HG02870 (cell line): ENCODE data around the gene FBN1.

ENCODE experiments used
- ATAC-seq: cut with Tn5 transposase; IDR thresholded peaks from one replicate; pipeline ENCODE4 v1.9.1; 2021; ENCODE audit warnings: mild to moderate bottlenecking, moderate library complexity; ENCODE audit not compliant: unreplicated experiment

The FBN1 gene

GRCh38 chr15:48408327-48408726 is 237.2 kb downstream of the FBN1 start:
- no peak for ATAC-seq

DNA sequence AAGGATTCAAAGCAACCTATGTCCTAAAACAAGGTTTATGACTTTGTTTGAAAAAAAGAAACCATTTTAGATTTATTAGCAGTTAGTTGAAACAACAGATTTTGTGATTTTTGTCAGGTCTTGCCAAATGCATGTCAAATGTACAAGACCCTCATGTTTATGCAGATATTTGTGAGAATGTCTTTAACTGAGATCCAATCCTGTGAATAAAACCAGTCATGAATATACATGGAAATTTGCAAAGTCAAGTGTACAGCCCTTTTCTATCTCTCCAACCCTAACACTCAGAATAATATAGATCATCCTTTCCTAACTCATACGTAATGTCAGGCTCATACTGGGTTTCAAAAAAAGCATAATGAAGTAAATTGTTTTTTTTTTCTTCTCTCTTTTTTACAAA is 237.9 kb downstream of the FBN1 start:
- ATAC-seq = no peak

DNA sequence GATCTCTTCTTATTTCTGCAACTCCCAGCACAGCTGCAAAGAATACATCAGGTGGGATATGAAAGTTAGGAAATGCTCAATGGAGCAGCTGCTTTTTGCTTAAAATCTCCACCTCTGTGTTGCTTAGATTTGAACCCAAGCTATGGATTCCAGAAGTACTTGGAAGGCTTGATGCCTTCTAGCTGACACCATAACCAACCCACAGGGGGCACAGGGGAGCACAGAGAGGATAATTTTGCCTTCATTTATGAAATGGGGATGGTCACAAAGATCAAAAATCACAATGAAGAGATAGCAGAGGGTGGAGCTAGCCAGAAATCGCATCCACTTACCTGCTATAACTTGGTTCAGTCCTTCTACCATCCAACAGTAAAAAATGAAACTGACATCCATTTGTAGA is 238.6 kb downstream of the FBN1 start:
- ATAC-seq = no peak

GRCh38 chr15:48406266-48406891 is 239.1 kb downstream of the FBN1 start:
- ATAC-seq = no peak

DNA sequence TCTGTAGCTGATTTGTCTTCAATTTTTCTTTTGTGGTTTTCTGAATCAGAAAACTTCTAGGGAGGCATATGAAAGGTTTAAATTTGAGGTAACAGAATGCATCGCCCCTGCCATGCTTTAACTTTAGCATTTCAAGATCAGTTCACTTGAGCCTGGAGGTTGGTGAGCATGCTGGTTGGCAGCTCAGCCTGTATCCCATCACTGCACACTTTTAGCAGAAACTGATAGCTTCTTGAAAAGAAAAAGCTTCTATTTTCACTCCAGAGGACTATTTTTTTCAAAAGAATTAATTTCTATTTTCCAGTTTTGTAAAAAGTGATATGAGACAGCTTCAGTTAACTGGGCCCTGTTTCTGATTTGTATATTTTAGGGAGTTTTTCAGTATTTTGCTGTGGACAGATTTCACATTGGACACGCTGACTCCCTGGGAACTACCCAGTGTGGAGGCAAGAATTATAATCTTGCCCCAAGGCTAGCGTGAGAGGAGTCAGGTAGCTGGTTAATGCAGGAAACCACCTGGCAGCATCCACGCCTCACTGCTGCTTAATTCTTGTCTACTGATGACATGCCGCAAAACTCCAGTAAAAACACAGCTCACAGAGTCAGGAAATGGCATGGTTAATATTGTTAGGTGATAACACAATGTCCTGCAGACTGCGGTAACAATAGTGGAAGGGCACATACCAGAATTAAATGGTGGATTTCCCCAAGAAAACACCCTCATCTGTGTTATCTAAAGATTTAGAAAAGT is 242.9 kb downstream of the FBN1 start:
- ATAC-seq = no peak

DNA sequence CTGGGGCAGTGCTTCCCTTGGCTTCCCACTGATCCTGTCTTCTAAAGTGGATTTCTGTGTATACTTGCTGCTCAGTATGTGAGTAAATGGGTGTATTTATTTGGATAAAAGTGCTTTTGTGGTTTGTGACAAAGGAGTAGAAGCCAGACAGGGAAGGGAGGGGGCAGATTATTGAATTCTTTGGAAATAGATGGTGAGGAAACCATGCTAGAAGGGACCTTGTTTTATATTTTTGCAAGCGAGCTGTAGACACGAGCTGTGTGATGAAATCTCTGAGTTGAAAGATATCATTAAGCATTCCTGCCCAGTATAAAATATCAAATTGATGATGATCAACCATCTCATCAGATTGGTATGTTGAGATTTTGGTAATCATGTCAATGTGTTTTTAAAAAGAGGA is 245.4 kb downstream of the FBN1 start:
- no peak for ATAC-seq

DNA sequence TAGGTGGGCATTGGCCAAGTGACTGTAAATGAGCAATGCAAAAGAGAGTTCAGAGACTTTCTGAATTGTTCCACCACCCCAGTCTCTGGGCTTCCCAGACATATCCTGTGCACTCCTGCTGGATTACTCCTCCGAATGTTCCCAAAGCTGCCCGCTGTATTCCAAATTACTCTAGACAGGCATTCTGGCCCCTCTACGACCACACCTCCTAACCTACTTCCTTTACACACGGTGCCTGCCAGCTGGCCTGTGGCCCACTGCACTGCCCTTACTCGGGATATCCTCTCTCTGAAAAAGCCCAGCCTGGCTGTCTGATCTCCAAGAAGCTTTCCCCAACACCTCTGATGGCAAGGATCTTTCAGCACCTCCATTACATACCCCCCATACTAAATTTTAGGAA is 247.7 kb downstream of the FBN1 start:
- no peak for ATAC-seq

DNA sequence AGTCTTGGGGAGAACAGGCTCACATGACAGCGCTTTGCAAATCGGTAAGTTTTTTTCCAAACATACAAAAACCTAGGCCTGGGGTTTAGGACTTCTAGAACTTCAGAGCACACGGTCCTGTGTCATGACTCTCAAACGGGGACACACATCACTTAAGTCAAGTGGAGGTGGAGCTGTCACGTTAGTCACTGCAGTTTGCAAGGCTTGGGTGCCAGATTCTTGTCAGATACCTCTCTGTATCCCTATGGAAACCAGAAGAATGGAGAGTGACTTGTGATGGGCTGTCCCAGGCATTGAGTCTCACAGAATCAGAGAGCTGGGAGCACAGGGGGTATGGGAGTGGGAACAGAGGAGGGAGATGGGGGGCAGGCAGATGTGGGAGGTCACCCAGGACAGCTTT is 249.5 kb downstream of the FBN1 start:
- ATAC-seq = no peak

- ATAC-seq = no peak
Measured at GRCh38 chr15:48395521-48396011, 249.9 kb downstream of the FBN1 start.

DNA sequence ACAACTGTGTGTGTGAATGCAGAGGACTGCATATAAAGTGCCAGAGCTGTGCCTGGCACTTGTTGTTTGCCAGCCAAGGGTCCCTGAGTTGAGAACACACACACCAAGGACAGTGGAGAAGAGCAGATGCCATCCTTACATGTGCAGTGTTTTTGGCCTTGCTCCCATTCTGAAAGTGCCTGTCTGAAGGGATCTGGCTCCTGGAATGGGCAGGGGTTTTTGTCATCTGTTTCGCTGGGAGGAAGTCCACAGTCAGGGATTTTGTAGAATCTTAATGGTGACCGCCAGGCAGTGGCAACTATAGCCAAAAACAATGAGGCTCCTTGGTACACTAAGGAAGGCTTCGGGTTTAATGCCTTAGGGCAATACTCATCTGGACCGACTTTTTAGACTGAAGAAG is 250.5 kb downstream of the FBN1 start:
- ATAC-seq = no peak

GRCh38 chr15:48393645-48394506 is 251.6 kb downstream of the FBN1 start:
- ATAC-seq = no peak

DNA sequence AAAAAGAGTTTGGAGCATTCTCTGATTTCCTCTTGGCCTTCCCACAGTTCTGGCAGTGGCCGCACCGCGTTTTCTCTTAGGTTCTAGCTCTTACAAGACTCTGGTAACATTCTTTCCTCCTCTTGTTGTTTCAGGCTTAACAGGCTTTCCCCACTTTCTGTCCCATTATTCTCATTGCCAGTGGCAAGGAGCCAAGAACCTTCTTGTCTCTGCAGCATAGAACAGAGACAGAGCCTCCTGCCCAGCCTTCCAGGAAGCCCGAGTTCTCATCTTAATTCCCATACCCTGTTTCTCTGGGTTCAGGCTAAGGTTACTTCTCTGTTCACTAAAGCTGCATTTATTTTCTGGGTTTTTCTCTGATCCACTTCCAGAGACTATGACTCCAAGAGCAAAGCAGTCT is 253.2 kb downstream of the FBN1 start:
- no peak for ATAC-seq

DNA sequence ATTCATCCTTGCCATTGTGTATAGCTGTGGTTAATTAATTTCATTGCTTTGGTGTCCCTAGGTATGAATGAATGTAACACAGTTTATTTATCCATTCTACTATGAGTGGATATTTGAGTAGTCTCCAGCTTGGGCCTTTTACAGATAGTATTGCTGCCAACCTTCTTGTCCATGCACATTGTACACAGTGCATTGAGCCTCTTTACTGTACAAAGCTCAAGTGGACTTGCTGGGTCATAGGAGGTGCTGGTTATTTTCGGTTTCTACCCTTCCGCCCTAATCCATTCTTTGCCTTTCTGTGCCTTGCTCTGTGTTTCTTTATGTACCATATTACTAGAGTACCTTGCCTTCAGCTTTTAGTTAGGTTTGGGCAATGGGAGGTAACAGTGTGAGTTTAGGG is 253.6 kb downstream of the FBN1 start:
- ATAC-seq = no peak

DNA sequence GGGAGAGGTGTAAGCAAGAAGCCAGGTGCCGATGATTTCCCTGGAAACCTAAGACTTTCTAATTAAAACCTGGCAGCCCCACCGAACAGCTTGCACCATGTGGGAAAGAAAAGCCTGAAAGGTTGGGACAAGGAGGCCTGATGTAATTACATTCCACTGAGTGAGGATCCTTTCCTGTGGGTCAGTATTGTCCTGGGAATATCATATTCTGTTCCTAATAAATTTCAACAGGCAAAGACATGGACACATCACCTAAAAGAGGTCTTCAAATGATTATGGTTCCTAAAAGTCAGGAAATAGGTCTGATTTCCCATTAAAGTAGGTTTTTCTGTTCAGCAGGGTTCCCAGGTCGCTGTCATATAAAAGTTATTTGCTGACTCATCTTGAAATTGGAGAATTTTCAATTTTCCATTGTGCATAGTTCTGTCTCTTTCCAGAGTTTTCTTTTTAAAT is 255.8 kb downstream of the FBN1 start:
- no peak for ATAC-seq

- no peak for ATAC-seq
Measured at GRCh38 chr15:48388910-48389309, 256.6 kb downstream of the FBN1 start.

GRCh38 chr15:48388016-48388851 is 257.3 kb downstream of the FBN1 start:
- ATAC-seq = no peak

GRCh38 chr15:48385031-48385830 is 260.3 kb downstream of the FBN1 start:
- no peak for ATAC-seq

DNA sequence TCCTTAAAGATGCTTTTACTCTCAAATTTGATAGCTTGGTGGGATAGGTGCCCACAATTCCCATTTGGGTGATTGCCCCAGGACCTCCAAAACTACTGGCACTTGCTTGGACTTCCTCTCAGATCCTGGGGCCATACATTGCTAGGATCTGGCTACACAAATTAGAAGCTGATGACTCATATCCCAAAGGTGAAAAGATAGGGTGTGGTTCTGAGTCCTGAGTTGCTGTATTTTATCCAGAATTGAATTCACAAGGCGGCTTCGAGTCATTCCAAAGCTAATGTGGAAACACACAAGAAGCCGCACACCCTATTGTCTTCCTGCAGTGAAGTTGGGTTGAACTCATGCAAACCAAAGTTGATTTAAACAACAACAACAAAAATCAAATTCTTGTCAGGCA is 260.9 kb downstream of the FBN1 start:
- ATAC-seq = no peak

- ATAC-seq = no peak
Measured at GRCh38 chr15:48383031-48383430, 262.5 kb downstream of the FBN1 start.

DNA sequence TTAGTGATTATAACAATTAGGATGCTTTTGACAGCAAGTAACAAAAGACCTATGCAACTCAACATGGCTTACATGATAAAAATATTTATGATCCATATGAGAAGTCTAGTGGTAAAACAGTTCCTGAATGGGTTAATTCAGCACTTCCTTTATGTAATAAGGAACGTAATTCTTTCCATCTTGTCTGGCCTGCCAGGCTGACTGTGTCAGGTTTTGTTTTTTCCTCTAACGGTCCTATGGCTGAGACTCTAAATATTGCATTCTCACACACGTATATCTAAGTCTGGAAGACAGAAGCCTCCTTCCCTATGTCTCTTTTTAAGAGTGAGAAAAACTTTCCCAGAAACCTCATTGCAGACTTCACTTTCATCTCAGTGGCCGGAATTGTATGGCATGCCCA is 263.6 kb downstream of the FBN1 start:
- no peak for ATAC-seq
